SU-DHL-6 (cell line): ENCODE data around the gene MYRFL.
"Not testable (repeated sequence)": the region's sequence is repeated elsewhere in the genome, so short reads cannot be mapped to it uniquely, and the experiment has no call there.

Source experiments
- EZH2phosphoT487 ChIP-seq: fragments of 200-600 bp; sonication (generic), shearing (Covaris generic); conservative IDR thresholded peaks from 2 replicates; pipeline ENCODE4 v1.6.1; 2018; ENCODE audit warnings: mild to moderate bottlenecking, antibody characterized with exemption, low read length, moderate library complexity, mixed read lengths
- TF ChIP-seq, protein P1 (sequence below): fragments of 200-600 bp; sonication (generic); IDR thresholded peaks from one replicate; pipeline ENCODE4 v1.5.1; 2017; ENCODE audit warnings: antibody characterized with exemption, mild to moderate bottlenecking, low read length, moderate library complexity; ENCODE audit not compliant: insufficient read depth, poor library complexity, severe bottlenecking

DNA sequence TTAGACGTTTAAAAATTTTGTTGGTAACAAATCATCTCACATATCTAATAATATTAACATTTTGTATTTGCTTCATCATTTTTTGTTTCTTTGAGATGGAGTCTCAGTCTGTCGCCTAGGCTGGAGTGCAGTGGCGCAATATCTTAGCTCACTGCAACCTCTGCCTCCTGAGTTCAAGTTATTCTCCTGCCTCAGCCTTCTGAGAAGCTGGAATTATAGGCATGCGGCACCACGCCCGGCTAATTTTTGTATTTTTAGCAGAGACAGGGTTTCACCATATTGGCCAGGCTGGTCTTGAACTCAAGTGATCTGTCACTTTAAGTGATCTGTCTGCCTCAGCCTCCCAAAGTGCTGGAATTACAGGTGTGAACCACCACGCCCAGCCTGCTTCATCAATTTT lies 169.1 kb downstream of the MYRFL start:
- TF ChIP-seq, protein P1, sequence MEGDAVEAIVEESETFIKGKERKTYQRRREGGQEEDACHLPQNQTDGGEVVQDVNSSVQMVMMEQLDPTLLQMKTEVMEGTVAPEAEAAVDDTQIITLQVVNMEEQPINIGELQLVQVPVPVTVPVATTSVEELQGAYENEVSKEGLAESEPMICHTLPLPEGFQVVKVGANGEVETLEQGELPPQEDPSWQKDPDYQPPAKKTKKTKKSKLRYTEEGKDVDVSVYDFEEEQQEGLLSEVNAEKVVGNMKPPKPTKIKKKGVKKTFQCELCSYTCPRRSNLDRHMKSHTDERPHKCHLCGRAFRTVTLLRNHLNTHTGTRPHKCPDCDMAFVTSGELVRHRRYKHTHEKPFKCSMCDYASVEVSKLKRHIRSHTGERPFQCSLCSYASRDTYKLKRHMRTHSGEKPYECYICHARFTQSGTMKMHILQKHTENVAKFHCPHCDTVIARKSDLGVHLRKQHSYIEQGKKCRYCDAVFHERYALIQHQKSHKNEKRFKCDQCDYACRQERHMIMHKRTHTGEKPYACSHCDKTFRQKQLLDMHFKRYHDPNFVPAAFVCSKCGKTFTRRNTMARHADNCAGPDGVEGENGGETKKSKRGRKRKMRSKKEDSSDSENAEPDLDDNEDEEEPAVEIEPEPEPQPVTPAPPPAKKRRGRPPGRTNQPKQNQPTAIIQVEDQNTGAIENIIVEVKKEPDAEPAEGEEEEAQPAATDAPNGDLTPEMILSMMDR, result not testable (repeated sequence)
- not testable (repeated sequence) for TF ChIP-seq EZH2phosphoT487
